HT-29 (cell line): ENCODE measurements around the gene TMEM131L. TPM values are rescaled to one million over a fixed set of nuclear protein-coding genes. Genes with fewer than 3 reads are reported as not detected.
A peak's percentile ranks its signal among the peaks of the same experiment; 100 is the strongest.
"Not testable (repeated sequence)": the region's sequence is repeated elsewhere in the genome, so short reads cannot be mapped to it uniquely, and the experiment has no call there.

ENCODE experiments used
- DNase-seq: peaks from one replicate; pipeline ENCODE4 v3.0.0-alpha.2; 2015; ENCODE audit warnings: low spot score
- total RNA-seq: library from RNA; depleted of rRNA; stranded (reverse); fragments of >200 nt; shearing (Covaris generic); gene quantifications from 2 replicates; pipeline ENCODE4 v1.2.3, GENCODE V29; 2014

TMEM131L gene
- total RNA-seq, 1 experiment from 2014 or later, result 6.3 TPM

GRCh38 chr4:153537493-153537960, 71.4 kb downstream of the TMEM131L start:
- no peak for DNase-seq

GRCh38 chr4:153538487-153539357, 72.6 kb downstream of the TMEM131L start:
- no peak for DNase-seq

- no peak for DNase-seq
These were observed 73.3 kb downstream of the TMEM131L start for GRCh38 chr4:153539422-153539821.

GRCh38 chr4:153541456-153542096, 75.4 kb downstream of the TMEM131L start:
- no peak for DNase-seq

GRCh38 chr4:153542131-153542530, 76.0 kb downstream of the TMEM131L start:
- DNase-seq, result no peak

GRCh38 chr4:153542834-153543233, 76.7 kb downstream of the TMEM131L start:
- DNase-seq, result no peak

- no peak for DNase-seq
These were observed 77.2 kb downstream of the TMEM131L start for GRCh38 chr4:153543351-153543750.

GRCh38 chr4:153545822-153546221, 79.7 kb downstream of the TMEM131L start:
- no peak for DNase-seq

- DNase-seq, result no peak
These were observed 80.1 kb downstream of the TMEM131L start for GRCh38 chr4:153546280-153546679.

GRCh38 chr4:153547520-153547919, 81.4 kb downstream of the TMEM131L start:
- no peak for DNase-seq

GRCh38 chr4:153548907-153549306, 82.7 kb downstream of the TMEM131L start:
- not testable (repeated sequence) for DNase-seq

GRCh38 chr4:153549405-153549804, 83.2 kb downstream of the TMEM131L start:
- DNase-seq, result no peak

GRCh38 chr4:153553155-153553818, 87.1 kb downstream of the TMEM131L start:
- DNase-seq, result no peak

GRCh38 chr4:153553819-153554170, 87.6 kb downstream of the TMEM131L start:
- no peak for DNase-seq

- no peak for DNase-seq
These were observed 89.7 kb downstream of the TMEM131L start for GRCh38 chr4:153555730-153556434.

GRCh38 chr4:153556435-153556815, 90.3 kb downstream of the TMEM131L start:
- DNase-seq, result no peak

- DNase-seq, result no peak
These were observed 94.7 kb downstream of the TMEM131L start for GRCh38 chr4:153560908-153561307.

GRCh38 chr4:153564630-153565525, 98.7 kb downstream of the TMEM131L start:
- DNase-seq, result peak; percentile 14

- DNase-seq, result no peak
These were observed 100.5 kb downstream of the TMEM131L start for GRCh38 chr4:153566631-153567150.

GRCh38 chr4:153567660-153568059, 101.5 kb downstream of the TMEM131L start:
- DNase-seq, result not testable (repeated sequence)
